ENCODE measurements around the gene LRRC49. TPM values are rescaled to one million over a fixed set of nuclear protein-coding genes. Genes with fewer than 3 reads are reported as not detected.

LRRC49 gene
- total RNA-seq, 1 donor from 2014 or later = 6.8 TPM

DNA sequence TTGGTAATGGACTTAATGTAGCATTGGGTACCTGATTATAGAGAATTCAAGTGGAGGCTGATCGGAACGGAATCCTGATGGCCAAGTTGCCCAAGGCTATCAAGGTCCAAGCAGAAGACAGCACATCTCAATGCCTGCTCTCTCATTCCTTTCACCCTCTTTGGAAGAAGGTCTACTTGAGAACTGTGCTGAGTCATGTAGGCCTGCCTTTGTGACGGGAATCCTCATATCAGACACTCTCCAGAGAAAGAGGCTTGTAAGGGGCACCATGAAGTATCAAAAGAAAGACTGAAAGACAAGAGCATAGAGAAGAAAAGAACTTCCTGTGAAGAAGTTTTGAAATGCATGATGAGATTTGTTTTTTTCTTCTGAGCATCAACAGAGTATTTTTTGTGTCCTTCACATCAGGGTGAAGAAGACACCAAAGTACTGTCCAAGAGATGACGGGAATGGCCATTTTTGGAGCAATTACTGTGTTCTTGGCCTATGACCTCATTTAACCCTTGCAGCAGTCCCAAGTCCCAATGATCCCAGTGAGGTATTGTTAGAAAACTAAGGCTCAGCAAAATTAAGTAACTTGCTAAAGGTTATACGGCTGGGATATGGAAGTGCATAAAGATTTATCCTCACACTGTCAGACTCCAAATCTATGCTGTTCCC lies 25.5 kb upstream of the LRRC49 start:
- TF ChIP-seq, protein P1, sequence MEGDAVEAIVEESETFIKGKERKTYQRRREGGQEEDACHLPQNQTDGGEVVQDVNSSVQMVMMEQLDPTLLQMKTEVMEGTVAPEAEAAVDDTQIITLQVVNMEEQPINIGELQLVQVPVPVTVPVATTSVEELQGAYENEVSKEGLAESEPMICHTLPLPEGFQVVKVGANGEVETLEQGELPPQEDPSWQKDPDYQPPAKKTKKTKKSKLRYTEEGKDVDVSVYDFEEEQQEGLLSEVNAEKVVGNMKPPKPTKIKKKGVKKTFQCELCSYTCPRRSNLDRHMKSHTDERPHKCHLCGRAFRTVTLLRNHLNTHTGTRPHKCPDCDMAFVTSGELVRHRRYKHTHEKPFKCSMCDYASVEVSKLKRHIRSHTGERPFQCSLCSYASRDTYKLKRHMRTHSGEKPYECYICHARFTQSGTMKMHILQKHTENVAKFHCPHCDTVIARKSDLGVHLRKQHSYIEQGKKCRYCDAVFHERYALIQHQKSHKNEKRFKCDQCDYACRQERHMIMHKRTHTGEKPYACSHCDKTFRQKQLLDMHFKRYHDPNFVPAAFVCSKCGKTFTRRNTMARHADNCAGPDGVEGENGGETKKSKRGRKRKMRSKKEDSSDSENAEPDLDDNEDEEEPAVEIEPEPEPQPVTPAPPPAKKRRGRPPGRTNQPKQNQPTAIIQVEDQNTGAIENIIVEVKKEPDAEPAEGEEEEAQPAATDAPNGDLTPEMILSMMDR (IDR thresholded peaks at IDR 0.05; ENCODE audit: insufficient read depth, low read depth, low read length) = no peak
- no peak for TF ChIP-seq EZH2 (IDR thresholded peaks at IDR 0.05; ENCODE audit: insufficient read depth, low read length)
- Histone ChIP-seq H3K9ac (ENCODE audit: low read length) (no peak overlapping the region), H3K27me3 (ENCODE audit: insufficient read depth, low read length) (no peaks in the 10 kb centered on the region), H3K4me1 (ENCODE audit: insufficient read depth, low read length) (peaks cover 31% of the 10 kb centered on the region), H2AFZ (ENCODE audit: low read depth, low read length) (no peak overlapping the region), H3K27ac (ENCODE audit: low read depth, low read length) (no peak overlapping the region), H4K20me1 (ENCODE audit: insufficient read depth, low read length) (no peaks in the 10 kb centered on the region), H3K9me3 (ENCODE audit: insufficient read depth, low read depth, low read length) (no peaks in the 10 kb centered on the region), H3K36me3 (ENCODE audit: insufficient read depth, low read length) (no peaks in the 10 kb centered on the region), H3K4me2 (ENCODE audit: low read length) (no peak overlapping the region), H3K79me2 (ENCODE audit: insufficient read depth, low read length) (no peaks in the 10 kb centered on the region), H3K4me3 (ENCODE audit: insufficient read depth, low read depth, low read length) (no peak overlapping the region)
- no peak overlapping the region for H3K4me3 Mint-ChIP-seq (ENCODE audit: unreplicated experiment)
- no peaks in the 10 kb centered on the region for H3K27me3 Mint-ChIP-seq (ENCODE audit: low read depth, unreplicated experiment)
- H3K36me3 Mint-ChIP-seq (ENCODE audit: low read depth, unreplicated experiment) = no peaks in the 10 kb centered on the region
- no peaks in the 10 kb centered on the region for H3K9me3 Mint-ChIP-seq (ENCODE audit: unreplicated experiment)
- FAIRE-seq (no peak), DNase-seq (ENCODE audit: low read depth) (no peak)
- H3K4me1 Mint-ChIP-seq (ENCODE audit: low read depth, unreplicated experiment) = peaks cover 32% of the 10 kb centered on the region
- H3K27ac Mint-ChIP-seq (ENCODE audit: unreplicated experiment) = no peak overlapping the region

DNA sequence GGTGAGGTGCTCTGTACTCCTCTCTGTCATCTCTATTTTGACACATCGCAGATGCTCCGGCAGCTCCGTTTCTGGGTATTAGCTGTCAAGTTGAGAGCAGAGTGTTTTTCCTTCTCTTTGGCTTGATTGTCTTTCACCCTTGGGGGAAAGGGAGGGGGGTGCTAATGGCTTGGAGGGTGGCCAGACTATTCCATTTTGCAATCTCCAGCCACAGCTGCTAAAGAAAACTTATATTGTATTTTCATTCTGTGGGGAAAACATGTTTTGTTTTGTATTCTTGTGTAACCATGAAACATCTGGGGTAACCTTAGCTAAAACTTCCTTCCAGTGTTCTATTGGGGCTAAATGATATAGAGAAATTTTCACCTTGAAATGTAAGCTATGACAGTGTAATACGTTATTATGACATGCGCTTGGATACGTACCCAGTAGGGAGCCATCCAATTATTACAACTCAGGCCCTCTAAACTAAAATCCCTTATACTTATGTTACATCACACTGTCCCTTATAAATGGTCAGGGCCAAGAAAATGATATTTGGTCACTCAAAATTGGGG lies 24.6 kb upstream of the LRRC49 start:
- Mint-ChIP-seq H3K4me3 (ENCODE audit: unreplicated experiment) (no peak overlapping the region), H3K27ac (ENCODE audit: unreplicated experiment) (peak overlapping the region; percentile 41), H3K27me3 (ENCODE audit: low read depth, unreplicated experiment) (no peaks in the 10 kb centered on the region), H3K36me3 (ENCODE audit: low read depth, unreplicated experiment) (peaks cover 2% of the 10 kb centered on the region), H3K9me3 (ENCODE audit: unreplicated experiment) (no peaks in the 10 kb centered on the region), H3K4me1 (ENCODE audit: low read depth, unreplicated experiment) (peaks cover 32% of the 10 kb centered on the region)
- Histone ChIP-seq H3K4me1 (ENCODE audit: insufficient read depth, low read length) (peaks cover 25% of the 10 kb centered on the region), H3K27ac (ENCODE audit: low read depth, low read length) (no peak overlapping the region), H3K27me3 (ENCODE audit: insufficient read depth, low read length) (no peaks in the 10 kb centered on the region), H3K9ac (ENCODE audit: low read length) (no peak overlapping the region), H3K79me2 (ENCODE audit: insufficient read depth, low read length) (no peaks in the 10 kb centered on the region), H3K36me3 (ENCODE audit: insufficient read depth, low read length) (no peaks in the 10 kb centered on the region), H3K9me3 (ENCODE audit: insufficient read depth, low read depth, low read length) (no peaks in the 10 kb centered on the region), H4K20me1 (ENCODE audit: insufficient read depth, low read length) (no peaks in the 10 kb centered on the region), H3K4me2 (ENCODE audit: low read length) (no peak overlapping the region), H3K4me3 (ENCODE audit: insufficient read depth, low read depth, low read length) (no peak overlapping the region), H2AFZ (ENCODE audit: low read depth, low read length) (no peak overlapping the region)
- TF ChIP-seq, protein P1 (IDR thresholded peaks at IDR 0.05; ENCODE audit: insufficient read depth, low read depth, low read length) = no peak
- no peak for TF ChIP-seq EZH2 (IDR thresholded peaks at IDR 0.05; ENCODE audit: insufficient read depth, low read length)
- FAIRE-seq = no peak
- DNase-seq (ENCODE audit: low read depth) = peak; percentile 48

DNA sequence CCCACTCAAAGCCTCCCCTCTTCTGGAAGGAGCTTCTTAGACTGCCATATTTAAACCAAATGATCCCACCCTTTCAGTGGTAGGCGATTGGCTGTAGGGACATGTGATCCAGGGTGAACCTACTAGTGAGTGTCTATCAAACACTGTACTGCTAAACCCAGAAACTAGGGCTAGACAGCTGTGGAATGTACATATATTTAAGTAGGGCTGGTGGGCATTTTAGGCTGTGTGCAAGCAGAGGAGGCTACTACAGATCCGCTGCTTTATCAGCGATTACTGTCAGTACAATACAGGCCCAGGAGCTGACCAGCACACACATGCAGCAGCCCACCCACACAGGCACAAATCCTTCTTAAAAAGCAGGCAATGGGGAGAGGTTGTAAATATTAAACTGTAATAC lies 23.3 kb upstream of the LRRC49 start:
- Histone ChIP-seq H3K27me3 (ENCODE audit: insufficient read depth, low read length) (no peaks in the 10 kb centered on the region), H3K4me3 (ENCODE audit: insufficient read depth, low read depth, low read length) (no peak overlapping the region), H3K79me2 (ENCODE audit: insufficient read depth, low read length) (no peaks in the 10 kb centered on the region), H3K4me1 (ENCODE audit: insufficient read depth, low read length) (peaks cover 12% of the 10 kb centered on the region), H4K20me1 (ENCODE audit: insufficient read depth, low read length) (no peaks in the 10 kb centered on the region), H3K36me3 (ENCODE audit: insufficient read depth, low read length) (no peaks in the 10 kb centered on the region), H3K4me2 (ENCODE audit: low read length) (no peak overlapping the region), H3K9ac (ENCODE audit: low read length) (no peak overlapping the region), H2AFZ (ENCODE audit: low read depth, low read length) (no peak overlapping the region), H3K9me3 (ENCODE audit: insufficient read depth, low read depth, low read length) (no peaks in the 10 kb centered on the region), H3K27ac (ENCODE audit: low read depth, low read length) (no peak overlapping the region)
- H3K4me1 Mint-ChIP-seq (ENCODE audit: low read depth, unreplicated experiment) = peaks cover 22% of the 10 kb centered on the region
- H3K36me3 Mint-ChIP-seq (ENCODE audit: low read depth, unreplicated experiment) = peaks cover 7% of the 10 kb centered on the region
- no peaks in the 10 kb centered on the region for H3K27me3 Mint-ChIP-seq (ENCODE audit: low read depth, unreplicated experiment)
- H3K27ac Mint-ChIP-seq (ENCODE audit: unreplicated experiment) = no peak overlapping the region
- FAIRE-seq = no peak
- H3K4me3 Mint-ChIP-seq (ENCODE audit: unreplicated experiment) = no peak overlapping the region
- no peak for TF ChIP-seq EZH2 (IDR thresholded peaks at IDR 0.05; ENCODE audit: insufficient read depth, low read length)
- TF ChIP-seq, protein P1 (IDR thresholded peaks at IDR 0.05; ENCODE audit: insufficient read depth, low read depth, low read length) = no peak
- no peak for DNase-seq (ENCODE audit: low read depth)
- peaks cover 2% of the 10 kb centered on the region for H3K9me3 Mint-ChIP-seq (ENCODE audit: unreplicated experiment)

Data from astrocyte (in vitro differentiated cells and primary cell).